ENCODE results near the gene ZMYND8. TPM values are rescaled to one million over a fixed set of nuclear protein-coding genes. Genes with fewer than 3 reads are reported as not detected.

Gene ZMYND8
- polyA plus RNA-seq, 1 donor = 18.6 TPM

GRCh38 chr20:47167846-47168245 lies 188.7 kb downstream of the ZMYND8 start:
- DNase-seq = no peak

- DNase-seq = no peak
Measured at GRCh38 chr20:47165376-47165865, 191.1 kb downstream of the ZMYND8 start.

- peak; percentile 41 for DNase-seq
Measured at GRCh38 chr20:47164140-47164539, 192.4 kb downstream of the ZMYND8 start.

- no peak for DNase-seq
Measured at GRCh38 chr20:47161411-47161810, 195.1 kb downstream of the ZMYND8 start.

- no peak for DNase-seq
Measured at GRCh38 chr20:47160992-47161391, 195.5 kb downstream of the ZMYND8 start.

GRCh38 chr20:47160240-47160639 lies 196.3 kb downstream of the ZMYND8 start:
- no peak for DNase-seq

Other genes starting within 250 kb of the ZMYND8 start
- gene NCOA3, start 145.2 kb upstream of the ZMYND8 start, polyA plus RNA-seq (ENCODE audit: insufficient read length) = 15.9 TPM